HG02970 (cell line): ENCODE data around the gene IREB2.
"Not testable (repeated sequence)": the region's sequence is repeated elsewhere in the genome, so short reads cannot be mapped to it uniquely, and the experiment has no call there.

Experiments
- ATAC-seq: cut with Tn5 transposase; IDR thresholded peaks from one replicate; pipeline ENCODE4 v1.9.1; 2021; ENCODE audit warnings: mild to moderate bottlenecking, moderate library complexity, moderate number of reproducible peaks; ENCODE audit not compliant: unreplicated experiment, low FRiP score

IREB2 gene

DNA sequence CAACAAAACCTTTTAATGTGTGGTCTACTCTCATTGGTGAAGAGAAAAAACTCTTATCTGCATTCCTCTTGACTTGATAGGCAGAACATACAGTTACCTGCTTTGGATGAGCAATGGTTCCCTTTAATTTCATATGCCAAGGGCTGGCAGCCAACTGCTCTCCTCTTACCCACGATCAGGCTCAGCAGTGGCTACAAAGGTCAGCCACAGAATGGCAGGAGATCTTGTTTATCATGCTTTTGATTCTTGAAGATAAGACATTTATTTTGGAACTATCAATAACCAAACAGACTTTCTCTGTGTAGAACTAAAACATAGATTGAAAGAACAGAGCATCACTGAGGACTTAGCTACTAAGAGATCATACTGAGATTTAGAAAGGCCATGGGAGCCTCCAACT lies 6.1 kb upstream of the IREB2 start:
- ATAC-seq, result no peak

GRCh38 chr15:78432664-78433063 lies 5.4 kb upstream of the IREB2 start:
- no peak for ATAC-seq

DNA sequence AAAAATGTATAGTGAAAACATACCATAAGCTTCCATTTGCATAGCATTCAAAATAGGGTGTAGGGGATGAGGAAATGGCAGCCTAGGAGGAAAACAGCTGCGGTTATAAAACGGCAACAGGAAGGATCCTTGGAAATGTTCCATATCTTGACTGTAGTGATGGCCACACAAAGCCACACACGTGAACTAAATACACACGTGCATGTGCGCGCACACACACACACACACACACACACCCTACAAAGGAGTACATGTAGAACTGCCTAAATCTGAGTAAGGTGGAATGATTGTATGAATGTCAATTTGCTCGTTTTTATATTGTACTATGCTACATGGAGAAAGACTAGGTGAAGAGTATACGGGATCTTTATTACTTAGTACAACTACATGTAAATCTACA lies 3.9 kb upstream of the IREB2 start:
- ATAC-seq, result no peak

DNA sequence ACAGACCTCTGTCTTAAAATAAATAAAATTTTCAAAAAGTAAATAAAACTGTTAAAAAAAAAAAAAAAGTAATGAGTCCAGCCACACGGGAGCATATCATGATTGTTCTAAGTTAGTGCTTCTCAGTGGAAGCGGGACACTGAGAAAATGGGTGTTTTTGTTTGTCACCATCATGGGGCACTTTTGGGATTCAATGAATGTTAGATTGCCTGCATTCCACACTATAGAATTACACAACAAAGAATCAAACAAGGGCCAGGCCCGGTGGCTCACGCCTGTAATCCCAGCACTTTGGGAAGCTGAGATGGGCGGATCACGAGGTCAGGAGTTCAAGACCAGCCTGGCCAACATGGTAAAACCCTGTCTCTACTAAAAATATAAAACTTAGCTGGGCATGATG lies 3.3 kb upstream of the IREB2 start:
- ATAC-seq, result not testable (repeated sequence)

GRCh38 chr15:78437107-78437761 lies 782 bp upstream of the IREB2 start:
- no peak for ATAC-seq

DNA sequence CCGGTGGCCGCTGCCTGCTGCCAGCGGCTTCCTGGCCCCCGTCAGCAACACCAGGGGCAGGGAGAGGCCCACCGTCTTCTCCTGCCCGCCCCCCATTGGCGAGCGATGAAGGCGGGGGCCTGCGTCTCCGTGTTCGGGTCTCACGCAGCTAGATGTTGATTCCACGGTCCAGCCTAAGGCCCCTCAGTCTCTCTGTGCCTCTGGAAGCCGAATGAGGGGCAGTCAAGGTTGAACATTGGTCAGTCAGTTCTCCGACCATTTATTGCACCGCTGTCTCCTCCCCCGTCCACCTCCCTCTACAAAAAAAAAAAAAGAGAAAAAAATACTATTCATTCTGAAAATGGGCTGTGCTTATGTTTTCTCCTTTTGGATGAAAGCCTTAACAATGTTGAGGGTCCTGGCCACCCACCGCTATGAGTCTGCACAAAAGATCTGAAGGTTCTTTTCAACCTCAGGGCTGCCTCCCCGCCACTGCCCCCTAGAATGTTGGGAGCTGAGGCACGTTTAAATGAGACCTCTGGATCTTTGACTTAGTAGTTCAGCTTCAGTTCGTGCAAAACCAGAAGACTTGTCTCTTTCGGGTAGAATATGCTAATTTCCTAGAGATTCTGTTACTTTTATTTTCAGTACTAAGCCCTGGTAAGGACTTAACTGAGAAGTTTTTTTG lies 736 bp downstream of the IREB2 start:
- ATAC-seq, result peak; percentile 10

DNA sequence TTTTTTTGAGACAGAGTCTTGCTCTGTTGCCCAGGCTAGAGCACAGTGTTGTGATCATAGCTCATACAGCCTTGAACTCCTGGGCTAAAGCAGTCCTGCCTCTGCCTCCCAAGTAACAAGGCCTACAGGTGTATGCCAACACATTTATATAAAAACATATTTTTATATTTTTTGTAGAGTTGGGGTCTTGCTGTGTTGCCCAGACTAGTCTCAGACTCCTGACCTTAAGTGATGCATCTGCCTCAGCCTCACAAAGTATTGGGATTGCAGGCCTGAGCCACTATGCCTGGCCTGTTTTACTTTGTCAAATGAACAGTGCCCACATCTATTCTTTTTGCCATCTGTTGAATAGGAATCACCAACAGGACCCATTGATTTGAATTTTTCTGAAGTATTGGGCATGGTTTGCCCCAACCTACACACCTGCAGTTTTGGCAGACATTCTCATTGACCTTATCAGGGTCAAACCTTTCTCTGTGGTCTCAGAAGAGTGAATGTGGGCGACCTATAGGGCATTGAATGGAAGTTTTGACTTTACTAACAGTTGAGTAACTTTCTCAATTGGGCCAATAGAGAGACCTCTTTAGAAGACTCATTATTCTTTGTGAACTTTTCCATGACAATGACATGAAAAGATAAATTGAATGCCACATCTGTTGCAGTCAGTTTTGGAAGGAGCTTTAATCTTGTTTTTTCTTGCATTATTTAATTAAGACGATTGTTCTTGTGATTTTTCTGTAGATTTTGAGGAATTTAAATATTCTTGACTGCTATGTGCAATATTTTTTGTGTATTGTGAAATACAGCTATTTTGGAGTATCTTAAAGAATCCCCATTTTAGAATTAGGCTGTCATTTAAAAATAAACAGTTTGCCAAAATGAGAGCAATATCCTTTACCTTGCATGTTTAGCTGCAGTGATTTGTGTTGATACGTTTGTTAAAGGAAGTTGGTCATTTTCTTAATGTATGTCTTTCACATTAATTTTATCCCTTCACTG lies 2.7 kb downstream of the IREB2 start:
- no peak for ATAC-seq

DNA sequence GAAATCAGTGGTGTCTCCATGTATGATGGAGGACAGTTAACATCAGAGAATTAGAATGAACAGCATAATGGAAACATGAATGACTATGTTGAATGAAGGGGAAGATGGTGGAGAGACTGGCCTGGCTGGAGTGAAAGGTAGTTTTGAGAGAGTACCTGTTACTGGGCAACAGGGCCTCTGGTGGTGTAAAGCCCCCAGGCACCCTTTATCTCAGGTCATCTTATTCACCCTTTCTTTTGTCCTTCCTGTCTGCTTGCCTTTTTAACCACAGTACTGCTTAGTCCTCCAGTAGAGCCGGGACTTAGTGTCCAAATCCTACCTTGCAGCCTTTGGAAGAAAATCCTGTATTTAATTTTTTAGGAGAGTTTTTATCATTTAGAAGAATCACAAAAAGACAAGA lies 6.2 kb downstream of the IREB2 start:
- ATAC-seq, result no peak

- no peak for ATAC-seq
These were observed 7.9 kb downstream of the IREB2 start for GRCh38 chr15:78445875-78446274.

DNA sequence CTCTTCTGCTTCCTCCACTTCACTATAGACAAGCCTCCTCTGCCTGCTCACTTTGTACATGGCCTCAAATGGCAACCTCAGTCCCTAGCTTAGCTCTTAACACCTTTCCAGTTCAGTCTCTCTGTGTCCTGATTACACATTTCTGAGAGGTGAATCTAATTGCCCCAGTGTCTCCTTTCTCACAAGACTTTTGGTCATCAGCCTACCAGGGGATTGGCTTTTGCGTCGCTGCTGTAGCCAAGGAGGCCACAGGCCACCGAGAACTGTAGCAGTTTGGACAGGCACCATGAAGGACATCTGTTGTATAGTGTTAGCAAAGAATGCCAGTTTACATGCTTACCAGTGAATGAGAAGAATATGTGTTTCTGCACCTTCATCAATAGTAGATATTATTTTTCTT lies 8.5 kb downstream of the IREB2 start:
- ATAC-seq, result no peak

GRCh38 chr15:78448441-78449219 lies 10.6 kb downstream of the IREB2 start:
- no peak for ATAC-seq

DNA sequence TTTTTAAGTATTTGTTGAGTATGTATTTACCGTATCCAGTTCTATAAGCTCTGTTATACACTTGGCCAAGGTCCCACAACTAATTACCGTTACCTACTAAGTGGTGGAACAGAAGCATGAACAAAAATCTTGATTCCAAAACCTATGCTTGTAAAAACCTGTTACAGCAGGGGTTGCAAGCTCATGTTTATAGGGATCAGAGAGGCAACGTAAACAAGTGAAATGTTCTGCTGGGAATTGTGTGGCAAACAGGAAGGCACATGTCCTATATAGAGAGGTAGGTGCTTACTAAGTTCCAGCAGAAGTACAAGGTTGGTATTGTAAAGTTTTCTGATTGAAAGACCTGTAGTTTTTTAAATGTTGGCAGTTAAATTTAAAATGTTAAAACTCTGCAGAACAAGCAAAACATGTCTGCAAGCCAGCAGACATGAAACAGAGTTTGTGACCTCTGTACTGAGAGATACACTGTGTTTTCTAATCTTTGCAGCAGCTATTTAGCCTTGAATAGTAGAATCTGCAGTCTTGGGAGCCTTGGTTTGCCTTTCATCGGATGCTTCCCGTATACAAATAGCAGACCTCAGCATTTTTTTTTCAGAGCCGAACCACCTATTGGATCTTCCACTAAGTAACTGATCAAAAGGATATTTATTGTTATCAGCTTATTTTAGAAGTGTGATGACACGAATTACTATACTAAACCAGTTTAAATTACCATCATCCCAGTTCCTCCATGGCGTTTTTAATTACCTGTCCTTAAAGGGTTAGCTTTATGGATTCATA lies 11.4 kb downstream of the IREB2 start:
- ATAC-seq, result no peak

DNA sequence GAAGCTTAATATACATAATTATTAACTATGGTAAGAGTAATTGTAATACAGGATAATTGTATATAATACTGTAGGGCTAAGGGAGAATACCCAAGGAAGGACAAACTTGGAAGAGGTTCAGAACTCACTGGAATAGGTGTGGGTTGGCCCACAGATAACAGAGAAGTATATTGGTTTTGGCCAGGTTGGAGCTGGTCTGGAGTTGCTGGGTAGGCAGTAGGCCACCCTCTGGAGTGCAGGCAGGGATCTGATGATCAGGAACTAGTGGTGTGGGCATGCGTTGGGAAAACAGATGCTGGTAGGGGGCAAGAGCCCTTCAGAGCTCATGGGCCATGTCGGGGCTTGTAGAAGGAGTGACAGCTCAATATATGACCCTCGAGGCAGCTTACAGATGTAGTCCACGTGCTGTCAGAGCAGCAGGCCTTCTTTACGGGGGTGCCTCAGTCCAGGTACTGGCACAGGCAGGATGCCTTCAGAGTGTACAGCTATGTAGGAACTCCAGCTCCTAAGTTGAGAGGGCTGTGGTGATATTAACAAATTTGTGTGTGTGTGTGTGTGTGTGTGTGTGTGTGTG lies 12.4 kb downstream of the IREB2 start:
- no peak for ATAC-seq

DNA sequence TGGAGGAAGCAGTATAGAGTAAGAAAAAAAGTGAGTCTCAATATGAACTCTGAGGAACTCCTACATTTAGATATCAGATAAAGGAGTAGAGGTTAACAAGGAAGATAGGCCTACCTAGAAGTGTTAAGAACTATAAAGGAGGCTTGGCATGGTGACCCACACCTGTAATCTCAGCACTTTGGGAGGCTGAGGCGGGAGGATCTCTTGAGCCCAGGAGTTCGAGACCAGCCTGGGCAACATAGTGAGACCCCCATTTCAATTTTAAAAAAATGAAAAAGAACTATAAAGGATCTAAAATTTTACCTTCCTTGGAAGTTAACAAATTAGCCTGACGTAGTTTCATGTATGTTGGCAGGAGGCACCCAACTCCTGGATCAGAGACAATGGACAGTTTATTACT lies 14.5 kb downstream of the IREB2 start:
- ATAC-seq, result no peak

DNA sequence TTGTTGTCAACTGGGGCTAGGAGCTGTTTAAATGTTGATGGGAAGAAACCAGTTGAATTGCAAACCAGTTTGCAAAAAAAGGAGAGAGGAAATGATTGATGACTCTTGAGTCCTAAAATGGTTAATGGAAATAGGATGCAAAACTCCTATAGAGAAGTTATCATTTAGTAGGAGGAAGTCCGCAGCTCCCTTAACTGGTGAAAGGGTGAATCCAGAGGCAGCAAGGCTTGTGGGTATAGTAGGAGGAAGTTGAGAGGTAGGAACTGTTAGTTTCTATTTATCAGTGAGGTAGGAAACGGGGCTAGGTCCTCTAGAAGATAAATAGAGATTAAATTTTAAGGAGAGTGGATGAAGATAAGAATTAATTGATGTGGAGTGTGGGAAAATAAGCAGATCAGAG lies 15.4 kb downstream of the IREB2 start:
- ATAC-seq, result no peak

- ATAC-seq, result no peak
These were observed 17.0 kb downstream of the IREB2 start for GRCh38 chr15:78454992-78455391.

DNA sequence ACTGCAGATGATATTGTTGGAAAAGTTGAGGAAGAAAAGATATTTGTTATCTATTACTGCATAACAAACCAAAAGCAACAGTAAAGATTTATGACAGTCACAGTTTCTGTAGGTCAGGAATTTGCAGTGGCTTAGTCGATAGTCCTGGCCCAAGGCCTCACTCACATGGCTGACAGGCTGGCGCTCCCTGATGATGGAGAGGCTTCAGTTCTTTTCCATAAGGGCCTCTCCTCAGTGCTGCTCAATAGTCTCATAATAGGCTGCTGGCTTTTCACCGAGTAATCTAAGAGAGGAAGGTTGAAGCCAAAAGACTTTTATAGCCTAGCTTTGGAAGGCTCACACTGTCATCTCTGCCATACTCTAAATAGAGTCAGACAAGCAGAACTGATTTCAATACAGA lies 17.7 kb downstream of the IREB2 start:
- no peak for ATAC-seq

GRCh38 chr15:78456426-78456825 lies 18.4 kb downstream of the IREB2 start:
- ATAC-seq, result no peak

GRCh38 chr15:78457101-78457500 lies 19.1 kb downstream of the IREB2 start:
- ATAC-seq, result no peak
